ENCODE results near the gene TLCD2.

GRCh38 chr17:1716912-1717695 is 6.9 kb upstream of the TLCD2 start:
- TF ChIP-seq TAF1 (IDR thresholded peaks at IDR 0.05; ENCODE audit: borderline replicate concordance, low read depth, low read length): peak; percentile 72; the same call in 1 of the 2 replicates
- TF ChIP-seq POLR2A (IDR thresholded peaks at IDR 0.05; ENCODE audit: low read depth, low read length): peak; percentile 48; the same call in 1 of the 2 replicates
- TF ChIP-seq POLR2AphosphoS5 (IDR thresholded peaks at IDR 0.05; ENCODE audit: low read depth, low read length): peak; percentile 33; the same call in 1 of the 2 replicates

Measured in GM12892 (cell line).